ENCODE data around the gene ELMOD3. TPM values are rescaled to one million over a fixed set of nuclear protein-coding genes. Genes with fewer than 3 reads are reported as not detected.
A peak's percentile ranks its signal among the peaks of the same experiment; 100 is the strongest.
"Not testable (repeated sequence)": the region's sequence is repeated elsewhere in the genome, so short reads cannot be mapped to it uniquely, and the experiment has no call there.

ELMOD3 gene
- total and polyA plus RNA-seq, 2 experiments from 2014 or later: 15.3 to 23.8 TPM

- Histone ChIP-seq H3F3A (ENCODE audit: insufficient read depth) (peaks cover 11% of the 10 kb centered on the region), H3K27me3 (replicated peaks; ENCODE audit: insufficient read depth) (no peaks in the 10 kb centered on the region), H2AFZ (no peak overlapping the region), H3K27ac (no peak overlapping the region), H3K9me2 (ENCODE audit: insufficient read depth) (no peaks in the 10 kb centered on the region), H3K4me1 (ENCODE audit: insufficient read depth) (peaks cover 26% of the 10 kb centered on the region), H3K9me3 (ENCODE audit: low read depth) (no peaks in the 10 kb centered on the region), H3K79me2 (ENCODE audit: insufficient read depth) (0 out of 2 replicates have a peak, but pooled peaks cover 4% of the 10 kb centered on the region), H3K36me3 (ENCODE audit: low read depth) (no peaks in the 10 kb centered on the region), H3K4me3 (no peak overlapping the region), H3K9ac (no peak overlapping the region), H3K4me2 (ENCODE audit: unreplicated experiment) (no peak overlapping the region), H4K20me1 (ENCODE audit: insufficient read depth) (no peaks in the 10 kb centered on the region)
- WGBS, 2 experiments (ENCODE audit: low coverage in 1 of 2, low lambda C conversion rate in 2 of 2, missing lambda C conversion rate in 2 of 2): 71 to 78% methylated on average over 18 to 19 of the region's 19 CpGs
- no peak for TF ChIP-seq EZH2 (IDR thresholded peaks at IDR 0.05; ENCODE audit: insufficient read depth, poor library complexity, severe bottlenecking)
- in situ Hi-C loops (cut with MboI): no loop called here
- no peak for DNase-seq
These were observed 44.8 kb upstream of the ELMOD3 start for GRCh38 chr2:85309699-85310321.

- in situ Hi-C loops (cut with MboI): no loop called here
- Histone ChIP-seq H4K20me1 (ENCODE audit: insufficient read depth) (no peaks in the 10 kb centered on the region), H3K4me2 (ENCODE audit: unreplicated experiment) (no peak overlapping the region), H3K79me2 (ENCODE audit: insufficient read depth) (0 out of 2 replicates have a peak, but pooled peaks cover 6% of the 10 kb centered on the region), H3F3A (ENCODE audit: insufficient read depth) (peaks cover 11% of the 10 kb centered on the region), H3K9me3 (ENCODE audit: low read depth) (no peaks in the 10 kb centered on the region), H2AFZ (no peak overlapping the region), H3K27ac (no peak overlapping the region), H3K9ac (no peak overlapping the region), H3K27me3 (replicated peaks; ENCODE audit: insufficient read depth) (no peaks in the 10 kb centered on the region), H3K4me3 (no peak overlapping the region), H3K4me1 (ENCODE audit: insufficient read depth) (peaks cover 26% of the 10 kb centered on the region), H3K9me2 (ENCODE audit: insufficient read depth) (no peaks in the 10 kb centered on the region), H3K36me3 (ENCODE audit: low read depth) (no peaks in the 10 kb centered on the region)
- no peak for DNase-seq
- no peak for TF ChIP-seq EZH2 (IDR thresholded peaks at IDR 0.05; ENCODE audit: insufficient read depth, poor library complexity, severe bottlenecking)
- no peak for TF ChIP-seq EZH2phosphoT487 (IDR thresholded peaks at IDR 0.05; ENCODE audit: insufficient read depth, low read depth)
- 82 to 93% methylated on average over 3 of the region's 3 CpGs for WGBS, 2 experiments (ENCODE audit: low coverage in 1 of 2, low lambda C conversion rate in 2 of 2, missing lambda C conversion rate in 2 of 2)
These were observed 44.2 kb upstream of the ELMOD3 start for GRCh38 chr2:85310330-85310729.

GRCh38 chr2:85312404-85312803 is 42.2 kb upstream of the ELMOD3 start:
- Histone ChIP-seq H4K20me1 (ENCODE audit: insufficient read depth) (no peaks in the 10 kb centered on the region), H3K79me2 (ENCODE audit: insufficient read depth) (peaks cover 16% of the 10 kb centered on the region), H2AFZ (no peak overlapping the region), H3K27ac (peak overlapping the region; percentile 88), H3K27me3 (replicated peaks; ENCODE audit: insufficient read depth) (no peaks in the 10 kb centered on the region), H3K36me3 (ENCODE audit: low read depth) (no peaks in the 10 kb centered on the region), H3K9ac (peak overlapping the region; percentile 68), H3K9me3 (ENCODE audit: low read depth) (no peaks in the 10 kb centered on the region), H3F3A (ENCODE audit: insufficient read depth) (peaks cover 11% of the 10 kb centered on the region), H3K4me3 (no peak overlapping the region), H3K9me2 (ENCODE audit: insufficient read depth) (no peaks in the 10 kb centered on the region), H3K4me2 (ENCODE audit: unreplicated experiment) (peak overlapping the region; percentile 51), H3K4me1 (ENCODE audit: insufficient read depth) (peaks cover 26% of the 10 kb centered on the region)
- TF ChIP-seq EZH2 (IDR thresholded peaks at IDR 0.05; ENCODE audit: insufficient read depth, poor library complexity, severe bottlenecking) (no peak), EZH2phosphoT487 (IDR thresholded peaks at IDR 0.05; ENCODE audit: insufficient read depth, low read depth) (no peak)
- in situ Hi-C loops (cut with MboI): no loop called here
- peak; percentile 94 for DNase-seq
- WGBS, 2 experiments (ENCODE audit: low coverage in 1 of 2, low lambda C conversion rate in 2 of 2, missing lambda C conversion rate in 2 of 2): 37 to 40% methylated on average over 7 of the region's 7 CpGs

GRCh38 chr2:85314884-85315242 is 39.7 kb upstream of the ELMOD3 start:
- Histone ChIP-seq H3K27ac (peak overlapping the region; percentile 88; the same call in 1 of the 2 replicates), H3K9me3 (ENCODE audit: low read depth) (no peaks in the 10 kb centered on the region), H3F3A (ENCODE audit: insufficient read depth) (peaks cover 30% of the 10 kb centered on the region), H3K4me1 (ENCODE audit: insufficient read depth) (peaks cover 28% of the 10 kb centered on the region), H4K20me1 (ENCODE audit: insufficient read depth) (no peaks in the 10 kb centered on the region; the same call in 1 of the 2 replicates), H3K79me2 (ENCODE audit: insufficient read depth) (peaks cover 38% of the 10 kb centered on the region), H3K4me2 (ENCODE audit: unreplicated experiment) (no peak overlapping the region), H3K36me3 (ENCODE audit: low read depth) (peaks cover 7% of the 10 kb centered on the region; the same call in 1 of the 2 replicates), H3K9ac (no peak overlapping the region), H3K27me3 (replicated peaks; ENCODE audit: insufficient read depth) (no peaks in the 10 kb centered on the region), H3K9me2 (ENCODE audit: insufficient read depth) (no peaks in the 10 kb centered on the region), H3K4me3 (no peak overlapping the region), H2AFZ (no peak overlapping the region)
- 89 to 91% methylated on average over 10 of the region's 10 CpGs for WGBS, 2 experiments (ENCODE audit: low coverage in 1 of 2, low lambda C conversion rate in 2 of 2, missing lambda C conversion rate in 2 of 2)
- in situ Hi-C loops (cut with MboI): no loop called here
- TF ChIP-seq EZH2phosphoT487 (IDR thresholded peaks at IDR 0.05; ENCODE audit: insufficient read depth, low read depth) (no peak), EZH2 (IDR thresholded peaks at IDR 0.05; ENCODE audit: insufficient read depth, poor library complexity, severe bottlenecking) (no peak)
- no peak for DNase-seq

GRCh38 chr2:85315921-85316320 is 38.6 kb upstream of the ELMOD3 start:
- Histone ChIP-seq H3K4me1 (ENCODE audit: insufficient read depth) (peaks cover 28% of the 10 kb centered on the region), H3F3A (ENCODE audit: insufficient read depth) (peaks cover 37% of the 10 kb centered on the region), H3K79me2 (ENCODE audit: insufficient read depth) (peaks cover 49% of the 10 kb centered on the region), H3K36me3 (ENCODE audit: low read depth) (peaks cover 18% of the 10 kb centered on the region; the same call in 1 of the 2 replicates)
- DNase-seq; H3K4me2 ChIP-seq (ENCODE audit: unreplicated experiment); H3K27me3 ChIP-seq (replicated peaks; ENCODE audit: insufficient read depth); H4K20me1 ChIP-seq (ENCODE audit: insufficient read depth); H3K4me3 ChIP-seq; H3K27ac ChIP-seq; in situ Hi-C loops (cut with MboI); H3K9me2 ChIP-seq (ENCODE audit: insufficient read depth); H3K9me3 ChIP-seq (ENCODE audit: low read depth); H3K9ac ChIP-seq; H2AFZ ChIP-seq: not testable (repeated sequence)
- 87 to 91% methylated on average over 5 of the region's 5 CpGs for WGBS, 2 experiments (ENCODE audit: low coverage in 1 of 2, low lambda C conversion rate in 2 of 2, missing lambda C conversion rate in 2 of 2)

Data from GM23248 (cell line).